GM19193 (cell line): ENCODE results near the gene PBOV1.

Experiments
- POLR2A ChIP-seq: IDR thresholded peaks from 4 replicates; pipeline ENCODE4 v1.6.1; 2011; ENCODE audit not compliant: insufficient read depth, insufficient read length; ENCODE audit errors: extremely low read depth

PBOV1 gene

GRCh38 chr6:138245751-138246150 lies 27.5 kb upstream of the PBOV1 start:
- TF ChIP-seq POLR2A: no peak

GRCh38 chr6:138242987-138243592 lies 24.8 kb upstream of the PBOV1 start:
- no peak for TF ChIP-seq POLR2A

- no peak for TF ChIP-seq POLR2A
Measured at GRCh38 chr6:138241934-138242333, 23.6 kb upstream of the PBOV1 start.

GRCh38 chr6:138241381-138241780 lies 23.1 kb upstream of the PBOV1 start:
- no peak for TF ChIP-seq POLR2A

GRCh38 chr6:138240476-138241245 lies 22.4 kb upstream of the PBOV1 start:
- TF ChIP-seq POLR2A: no peak

- no peak for TF ChIP-seq POLR2A
Measured at GRCh38 chr6:138239774-138240173, 21.5 kb upstream of the PBOV1 start.

GRCh38 chr6:138238368-138238767 lies 20.1 kb upstream of the PBOV1 start:
- TF ChIP-seq POLR2A: no peak

GRCh38 chr6:138237463-138237862 lies 19.2 kb upstream of the PBOV1 start:
- TF ChIP-seq POLR2A: no peak

- no peak for TF ChIP-seq POLR2A
Measured at GRCh38 chr6:138235693-138236092, 17.4 kb upstream of the PBOV1 start.

- no peak for TF ChIP-seq POLR2A
Measured at GRCh38 chr6:138235205-138235604, 16.9 kb upstream of the PBOV1 start.

GRCh38 chr6:138234363-138234762 lies 16.1 kb upstream of the PBOV1 start:
- TF ChIP-seq POLR2A: no peak

- TF ChIP-seq POLR2A: no peak
Measured at GRCh38 chr6:138231381-138231886, 13.1 kb upstream of the PBOV1 start.

- no peak for TF ChIP-seq POLR2A
Measured at GRCh38 chr6:138230759-138231380, 12.6 kb upstream of the PBOV1 start.

GRCh38 chr6:138230221-138230620 lies 11.9 kb upstream of the PBOV1 start:
- TF ChIP-seq POLR2A: no peak

GRCh38 chr6:138229663-138230179 lies 11.4 kb upstream of the PBOV1 start:
- TF ChIP-seq POLR2A: no peak

- no peak for TF ChIP-seq POLR2A
Measured at GRCh38 chr6:138229072-138229471, 10.8 kb upstream of the PBOV1 start.

GRCh38 chr6:138227316-138227781 lies 9.1 kb upstream of the PBOV1 start:
- TF ChIP-seq POLR2A: no peak
